Body of pancreas (tissue), 4 donors: ENCODE results near the gene IGSF3. TPM values are rescaled to one million over a fixed set of nuclear protein-coding genes. Genes with fewer than 3 reads are reported as not detected.
A peak's percentile ranks its signal among the peaks of the same experiment; 100 is the strongest.

ENCODE experiments used
- ATAC-seq: fragments of 150-250 bp; one replicate; pipeline ENCODE4 v1.9.1; 2016
- DNase-seq, 4 donors: peaks; one replicate each; pipeline ENCODE4 v3.0.0-alpha.2; 2019
- H3K27ac ChIP-seq, 4 donors: fragments of 200-600 bp; sonication (generic); 1 replicate in 3 of 4; 2 replicates in 1 of 4; pipeline versions ENCODE4 v1.5.1 to v1.6.1; 2016 to 2019; ENCODE audit warnings: mild to moderate bottlenecking in 1 of 4, mixed read lengths in 1 of 4, moderate library complexity in 1 of 4
- H3K27me3 ChIP-seq, 2 donors: fragments of 200-600 bp; sonication (generic); one replicate each; pipeline ENCODE4 v1.6.0; 2016; ENCODE audit warnings: mild to moderate bottlenecking in 1 of 2
- H3K36me3 ChIP-seq, 2 donors: fragments of 200-600 bp; sonication (generic); replicated peaks in 1 of 2; 2 replicates each; pipeline ENCODE4 v1.5.1; 2016; ENCODE audit warnings: low read depth in 2 of 2; ENCODE audit not compliant: insufficient read depth in 1 of 2
- H3K4me1 ChIP-seq: fragments of 200-600 bp; sonication (generic); one replicate; pipeline ENCODE4 v1.6.0; 2016
- H3K4me3 ChIP-seq, 2 donors: fragments of 200-600 bp; sonication (generic); 1 replicate in 1 of 2; 2 replicates in 1 of 2; pipeline ENCODE4 v1.5.1; 2016 to 2019
- H3K9me3 ChIP-seq, 3 donors: fragments of 200-600 bp; sonication (generic); 1 replicate in 2 of 3; 2 replicates in 1 of 3; pipeline ENCODE4 v1.5.1; 2016
- CTCF ChIP-seq, 7 experiments: fragments of 450-650 bp in 4 of 7; fragments of 200-600 bp in 3 of 7; sonication (generic) in 3 of 7; IDR thresholded peaks; one replicate each; pipeline ENCODE4 v1.5.1; 2016 to 2019; ENCODE audit warnings: antibody characterized with exemption in 7 of 7
- POLR2A ChIP-seq, 3 donors: fragments of 450-650 bp; IDR thresholded peaks; one replicate each; pipeline ENCODE4 v1.6.1; 2016; ENCODE audit warnings: antibody characterized with exemption in 3 of 3, mild to moderate bottlenecking in 2 of 3
- WGBS, 2 donors: methylation state at CpG; one replicate each; pipeline ENCODE4 v1.1.5; 2017; 5-methylcytosine and 5-hydroxymethylcytosine counted together
- intact Hi-C: fragments of 100-400 bp; cut with DNase I; formaldehyde crosslinking; loops from one replicate; pipeline ENCODE4 v1.15.1; 2023
- total RNA-seq, 2 donors: library from RNA; depleted of rRNA; stranded (reverse); fragments of >200 nt; gene quantifications; one replicate each; pipeline ENCODE4 v1.1.0, GENCODE V29; 2016

The IGSF3 gene
- total RNA-seq, 2 donors from 2014 or later = 4.6 to 5.2 TPM

- DNase-seq (no peak), ATAC-seq (no peak)
- Histone ChIP-seq H3K27me3 (no peaks in the 10 kb centered on the region), H3K36me3 (no peaks in the 10 kb centered on the region), H3K27ac (no peak overlapping the region), H3K4me1 (no peaks in the 10 kb centered on the region), H3K4me3 (no peak overlapping the region), H3K9me3 (no peaks in the 10 kb centered on the region)
- WGBS, 2 donors = 90 to 94% methylated on average over 23 of the region's 23 CpGs
- TF ChIP-seq CTCF (IDR thresholded peaks at IDR 0.05) = no peak
- no peak for TF ChIP-seq POLR2A (IDR thresholded peaks at IDR 0.05)
- intact Hi-C loops = no loop called here
These were observed 134.7 kb downstream of the IGSF3 start for GRCh38 chr1:116532671-116533428.

GRCh38 chr1:116531917-116532316, 135.6 kb downstream of the IGSF3 start:
- no peak for DNase-seq
- no peaks in the 10 kb centered on the region for H3K4me1 ChIP-seq
- H3K27me3 ChIP-seq = no peaks in the 10 kb centered on the region
- TF ChIP-seq CTCF (IDR thresholded peaks at IDR 0.05) (no peak), POLR2A (IDR thresholded peaks at IDR 0.05) (no peak)
- 91 to 97% methylated on average over 6 to 13 of the region's 13 CpGs for WGBS, 2 donors
- H3K4me3 ChIP-seq = no peak overlapping the region
- H3K27ac ChIP-seq = no peak overlapping the region
- no peak for ATAC-seq
- intact Hi-C loops = no loop called here
- H3K36me3 ChIP-seq = no peaks in the 10 kb centered on the region
- no peaks in the 10 kb centered on the region for H3K9me3 ChIP-seq

- H3K36me3 ChIP-seq = no peaks in the 10 kb centered on the region
- WGBS, 2 donors = 58 to 61% methylated on average over 3 of the region's 3 CpGs
- intact Hi-C loops = no loop called here
- no peaks in the 10 kb centered on the region for H3K27me3 ChIP-seq
- H3K27ac ChIP-seq = no peak overlapping the region
- no peaks in the 10 kb centered on the region for H3K4me1 ChIP-seq
- no peak overlapping the region for H3K4me3 ChIP-seq
- TF ChIP-seq CTCF (IDR thresholded peaks at IDR 0.05) = no peak
- no peak for TF ChIP-seq POLR2A (IDR thresholded peaks at IDR 0.05)
- ATAC-seq (peak; percentile 21), DNase-seq (no peak)
- no peaks in the 10 kb centered on the region for H3K9me3 ChIP-seq
These were observed 137.9 kb downstream of the IGSF3 start for GRCh38 chr1:116529681-116530080.

GRCh38 chr1:116529199-116529631, 138.3 kb downstream of the IGSF3 start:
- DNase-seq = no peak
- ATAC-seq = no peak
- Histone ChIP-seq H3K36me3 (no peaks in the 10 kb centered on the region), H3K27me3 (no peaks in the 10 kb centered on the region), H3K4me3 (no peak overlapping the region), H3K9me3 (no peaks in the 10 kb centered on the region), H3K4me1 (no peaks in the 10 kb centered on the region), H3K27ac (no peak overlapping the region)
- 53 to 54% methylated on average over 3 of the region's 3 CpGs for WGBS, 2 donors
- TF ChIP-seq POLR2A (IDR thresholded peaks at IDR 0.05) = no peak
- no peak for TF ChIP-seq CTCF (IDR thresholded peaks at IDR 0.05)
- intact Hi-C loops = no loop called here
